Bronchial smooth muscle cell (primary cell): ENCODE data around the gene SPHKAP. TPM values are rescaled to one million over a fixed set of nuclear protein-coding genes. Genes with fewer than 3 reads are reported as not detected.

ENCODE experiments used
- total RNA-seq: library from RNA; depleted of rRNA; stranded (reverse); fragments of >200 nt; gene quantifications from 2 replicates; pipeline ENCODE4 v1.2.1, GENCODE V29; 2014

The SPHKAP gene
- 0.09 TPM in 1 of 2 replicates, not detected in the other for total RNA-seq

GRCh38 chr2:228181098-228182019, at the start of gene SPHKAP:
SPHKAP (minus strand) TSS chr2:228181687; CDS start chr2:228181598, 89 bp downstream.

